CMK (cell line): ENCODE measurements around the gene NT5DC1.
A peak's percentile ranks its signal among the peaks of the same experiment; 100 is the strongest.

Source experiments
- DNase-seq: peaks from one replicate; pipeline ENCODE4 v3.0.0-alpha.2; 2010; ENCODE audit warnings: low read depth

The NT5DC1 gene

GRCh38 chr6:116100419-116101301, at the start of gene NT5DC1:
Gene NT5DC1, plus strand, starts transcription at chr6:116100853. Its CDS starts 78 bp downstream, at chr6:116100931.
- DNase-seq = peak; percentile 37

DNA sequence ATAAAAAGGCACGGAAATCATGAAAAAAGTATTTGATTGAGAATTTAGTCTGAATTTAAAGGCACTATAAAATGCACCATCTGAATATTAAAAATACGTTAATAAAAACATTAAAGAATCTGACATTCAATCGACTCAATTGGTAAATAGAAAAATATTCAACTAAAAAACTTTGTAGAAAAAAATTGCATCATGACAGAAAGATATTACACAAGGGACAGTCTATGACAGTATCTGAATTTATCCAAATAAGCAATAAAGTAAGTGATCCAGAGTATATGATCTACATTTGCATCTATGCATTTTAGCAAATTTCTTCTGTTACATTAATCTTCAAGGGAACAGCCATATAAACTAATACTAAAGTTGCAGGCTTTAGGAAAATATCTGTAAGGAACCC, 49.4 kb upstream of the NT5DC1 start:
- no peak for DNase-seq

DNA sequence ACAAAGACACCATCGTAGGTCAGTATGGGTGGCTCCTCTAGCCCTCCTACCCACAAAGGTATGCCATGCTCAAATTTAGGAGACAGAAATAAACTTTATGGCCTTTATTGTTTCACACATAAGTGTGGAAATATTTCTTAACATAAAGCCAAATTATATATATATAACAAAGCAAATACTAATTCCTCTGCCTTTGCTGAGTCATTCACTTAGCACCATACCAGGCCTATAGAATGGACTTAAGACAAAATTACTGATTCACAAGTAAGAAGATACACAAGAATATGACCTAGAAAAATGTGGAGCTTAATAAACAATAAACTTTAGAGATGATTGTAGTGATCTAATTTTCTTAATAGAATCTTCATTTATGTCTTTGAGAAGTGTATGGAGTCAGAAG, 45.1 kb upstream of the NT5DC1 start:
- no peak for DNase-seq

DNA sequence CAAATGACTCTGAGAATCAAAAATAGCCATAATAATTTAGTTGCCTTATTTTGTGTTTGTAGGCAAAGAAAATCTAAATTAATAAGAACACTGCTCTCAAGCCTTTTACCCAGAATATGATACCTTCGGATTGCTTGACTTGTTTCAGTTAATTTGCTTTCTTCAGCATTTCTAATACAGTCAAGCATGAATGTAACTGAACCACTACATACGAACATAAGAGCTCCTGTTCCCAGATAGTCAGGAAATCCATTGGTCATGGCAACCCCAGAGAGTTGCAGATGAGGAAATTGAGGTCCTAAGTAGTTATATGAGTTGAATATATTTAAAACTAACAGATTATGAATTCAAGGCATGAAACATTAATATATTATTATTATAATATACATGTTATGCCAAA, 42.9 kb upstream of the NT5DC1 start:
- no peak for DNase-seq

DNA sequence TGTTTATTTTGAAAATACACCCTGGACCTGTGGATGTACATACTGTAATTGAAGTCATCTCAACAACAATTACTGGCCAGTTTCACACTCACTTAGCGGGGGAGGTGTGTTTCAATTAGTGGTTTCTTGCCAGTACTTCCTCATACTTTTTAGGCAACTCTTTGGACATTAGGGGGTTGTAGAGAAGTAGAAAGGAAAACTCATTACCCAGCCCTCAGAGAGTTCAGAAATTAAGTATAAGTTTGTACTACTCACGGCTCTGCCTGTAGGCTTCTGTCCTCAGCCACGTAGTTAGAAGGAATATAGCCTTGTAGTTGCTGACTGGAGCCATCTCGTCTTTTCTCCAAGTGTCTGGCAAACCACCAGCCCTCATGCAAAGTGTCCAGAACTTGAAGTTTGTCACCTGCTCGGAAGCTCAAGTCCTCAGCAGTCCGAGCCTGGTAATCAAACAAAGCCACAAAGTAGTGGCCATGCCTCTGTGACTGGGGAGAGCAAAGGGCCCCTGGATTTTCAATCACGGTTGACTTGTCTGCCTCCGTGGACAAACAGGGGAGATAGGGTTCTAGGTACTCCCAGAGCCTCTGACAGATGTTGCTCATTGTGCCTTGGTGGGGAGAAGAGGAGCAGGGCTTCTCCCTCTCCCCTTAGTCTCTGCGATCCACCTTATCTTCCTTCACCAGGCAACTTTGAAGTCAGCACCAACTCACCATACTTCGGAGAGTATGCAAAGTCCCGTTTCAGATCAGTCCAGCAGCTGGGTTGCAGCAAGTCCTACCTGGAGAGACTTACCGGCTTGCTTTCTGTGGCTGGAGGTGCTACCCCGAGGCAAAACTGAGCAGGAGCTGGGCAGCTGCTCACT, 40.7 kb upstream of the NT5DC1 start:
- DNase-seq = no peak

- DNase-seq = no peak
Observed at GRCh38 chr6:116060572-116061283, 39.9 kb upstream of the NT5DC1 start, which contains the start of gene FRK. Gene FRK, minus strand, starts transcription at chr6:116060891. Its CDS starts 580 bp downstream, at chr6:116060311.

DNA sequence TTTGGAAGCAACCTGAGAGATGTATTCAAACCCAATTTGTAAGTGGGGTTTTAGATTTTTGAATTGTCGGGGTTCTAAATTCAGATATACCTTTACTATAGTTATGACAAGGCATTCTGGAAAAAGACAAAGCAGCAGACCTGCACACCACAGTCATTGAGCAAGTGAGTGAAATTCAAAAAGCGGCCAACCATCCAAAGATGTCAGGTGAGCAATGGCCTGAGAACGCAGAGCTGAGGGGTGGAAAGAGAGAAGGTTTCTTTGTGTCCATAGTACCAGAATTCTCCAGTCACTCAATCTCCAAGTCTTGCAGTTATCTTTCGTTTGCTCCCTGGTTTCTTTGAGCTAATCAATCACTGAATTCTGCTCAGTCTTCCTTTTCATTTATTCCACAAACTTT, 38.2 kb upstream of the NT5DC1 start:
- DNase-seq = no peak

- DNase-seq = no peak
Observed at GRCh38 chr6:116064666-116065065, 36.0 kb upstream of the NT5DC1 start.

DNA sequence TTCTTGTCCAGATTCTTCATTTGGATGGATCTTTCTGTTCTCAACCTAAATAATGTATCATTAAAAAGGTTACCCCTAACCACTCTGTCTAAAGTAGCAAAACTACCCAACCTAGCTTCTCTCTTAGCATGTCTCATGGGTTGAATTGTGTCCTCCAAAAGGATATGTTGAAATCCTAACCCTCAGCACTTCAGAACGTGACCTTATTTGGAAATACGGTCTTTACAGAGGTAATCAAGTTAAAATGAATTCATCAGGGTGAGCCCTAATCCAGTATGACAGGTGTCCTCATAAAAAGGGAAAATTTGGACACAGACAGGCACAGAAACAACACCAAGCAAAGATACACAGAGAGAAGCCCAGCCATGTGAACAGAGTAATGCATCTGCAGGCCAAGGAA, 33.9 kb upstream of the NT5DC1 start:
- DNase-seq = no peak

DNA sequence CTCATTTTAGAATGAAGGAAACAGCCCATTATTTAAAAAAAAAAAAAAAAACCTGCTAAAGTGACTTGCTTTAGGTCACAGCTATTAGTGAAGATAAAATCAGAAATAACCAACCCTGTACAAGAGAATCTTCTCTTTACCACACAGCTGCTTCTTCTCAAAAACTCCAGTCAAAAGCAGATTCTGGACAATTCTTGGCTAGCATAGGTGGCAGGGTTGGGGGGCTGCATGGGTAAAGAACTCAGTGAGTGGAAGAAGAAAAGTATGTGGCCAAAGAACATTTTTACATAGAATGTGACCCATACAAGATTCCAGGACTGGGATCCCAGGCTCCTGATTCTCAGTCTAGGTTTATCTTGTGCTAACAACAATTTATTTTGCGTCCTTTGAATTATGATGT, 30.6 kb upstream of the NT5DC1 start:
- DNase-seq = no peak

DNA sequence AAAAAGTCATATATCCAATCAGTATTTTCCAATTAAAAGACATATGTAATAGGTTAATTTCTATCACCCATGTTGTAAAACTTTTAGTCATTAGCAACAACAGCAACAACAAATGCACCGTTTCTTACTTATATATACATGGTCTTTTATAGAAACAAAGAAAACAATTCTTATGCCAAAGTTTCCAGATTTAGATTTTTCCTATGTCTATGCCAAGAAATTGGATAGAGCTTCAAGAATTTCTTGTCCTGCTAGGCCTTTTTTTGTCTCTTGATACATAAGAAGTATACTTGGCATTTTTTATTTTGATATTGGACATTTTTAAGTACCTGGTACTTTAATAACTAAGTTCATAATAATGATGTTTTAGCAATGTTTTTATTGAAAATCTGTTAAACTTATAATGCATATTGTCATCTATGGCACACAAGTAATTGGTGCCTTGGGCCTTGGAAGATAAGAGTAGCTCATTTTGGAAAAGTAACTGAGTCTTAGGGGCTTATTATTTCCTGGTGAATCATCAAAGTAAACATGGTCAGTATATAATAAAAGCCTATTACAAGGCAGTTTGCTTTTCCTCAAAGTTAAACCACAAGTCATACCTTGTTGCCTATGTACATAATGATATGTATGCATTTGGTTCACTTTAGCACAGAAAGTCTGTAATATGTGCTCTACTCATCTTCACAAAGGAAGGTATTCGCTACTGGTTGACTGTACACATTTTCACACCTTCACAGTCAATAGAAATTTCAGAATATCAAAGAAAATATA, 29.9 kb upstream of the NT5DC1 start:
- no peak for DNase-seq

- no peak for DNase-seq
Observed at GRCh38 chr6:116072368-116072767, 28.3 kb upstream of the NT5DC1 start.

GRCh38 chr6:116073765-116074440, 26.8 kb upstream of the NT5DC1 start:
- DNase-seq = no peak

- DNase-seq = no peak
Observed at GRCh38 chr6:116074732-116075390, 25.8 kb upstream of the NT5DC1 start.

- DNase-seq = no peak
Observed at GRCh38 chr6:116078522-116078921, 22.1 kb upstream of the NT5DC1 start.

GRCh38 chr6:116078945-116079344, 21.7 kb upstream of the NT5DC1 start:
- no peak for DNase-seq

GRCh38 chr6:116083052-116083451, 17.6 kb upstream of the NT5DC1 start:
- DNase-seq = no peak

DNA sequence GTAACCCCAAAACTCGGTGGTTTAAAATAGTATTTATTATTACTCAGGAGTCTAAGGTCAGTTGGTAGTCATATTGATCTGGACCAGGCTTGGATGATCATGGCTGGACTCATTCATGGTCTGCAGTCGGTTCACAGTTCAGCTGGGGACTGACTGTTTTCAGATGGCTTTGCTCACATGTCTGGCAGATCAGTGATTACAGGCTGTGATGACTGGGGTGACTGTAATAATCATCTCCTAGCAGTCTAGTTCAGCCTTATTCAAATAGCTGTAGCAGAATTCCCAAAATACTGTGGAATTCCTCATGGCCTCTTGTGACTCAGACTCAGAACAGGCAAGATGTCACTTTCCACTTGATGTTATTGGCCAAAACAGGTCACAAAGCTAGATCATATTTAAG, 16.4 kb upstream of the NT5DC1 start:
- no peak for DNase-seq

DNA sequence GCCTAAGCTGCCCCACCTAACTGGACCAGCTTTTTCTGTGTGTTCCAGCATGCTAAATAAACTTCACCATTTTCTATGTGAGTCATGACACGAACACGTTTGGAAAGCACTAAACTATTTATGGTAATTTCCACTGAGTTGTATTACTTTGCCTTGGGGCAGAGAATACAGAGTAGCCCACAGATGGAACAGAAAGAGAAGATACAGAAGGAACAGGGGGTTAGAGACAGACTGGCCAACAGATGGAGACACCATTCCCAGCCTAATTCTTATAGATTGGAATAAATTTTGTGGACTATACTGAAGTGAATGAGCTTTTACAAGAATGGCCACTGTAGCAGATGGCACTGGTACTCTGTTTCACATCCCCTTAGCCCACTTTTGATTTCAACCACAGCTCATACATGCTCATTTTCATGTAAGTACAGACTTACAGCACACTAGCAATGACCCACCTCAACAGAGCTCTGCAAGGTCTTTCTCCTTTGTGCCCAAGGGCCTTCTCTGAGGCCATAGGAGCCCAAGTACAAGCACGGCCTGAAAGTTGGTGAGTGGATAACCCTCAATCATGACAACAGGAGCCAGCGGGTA, 13.1 kb upstream of the NT5DC1 start:
- DNase-seq = no peak

- no peak for DNase-seq
Observed at GRCh38 chr6:116088946-116089345, 11.7 kb upstream of the NT5DC1 start.
